ENCODE measurements around the gene RIC3. TPM values are rescaled to one million over a fixed set of nuclear protein-coding genes. Genes with fewer than 3 reads are reported as not detected.

RIC3 gene
- total RNA-seq, 4 donors from 2014 or later, result 7.9 to 28.4 (median 18.5) TPM

DNA sequence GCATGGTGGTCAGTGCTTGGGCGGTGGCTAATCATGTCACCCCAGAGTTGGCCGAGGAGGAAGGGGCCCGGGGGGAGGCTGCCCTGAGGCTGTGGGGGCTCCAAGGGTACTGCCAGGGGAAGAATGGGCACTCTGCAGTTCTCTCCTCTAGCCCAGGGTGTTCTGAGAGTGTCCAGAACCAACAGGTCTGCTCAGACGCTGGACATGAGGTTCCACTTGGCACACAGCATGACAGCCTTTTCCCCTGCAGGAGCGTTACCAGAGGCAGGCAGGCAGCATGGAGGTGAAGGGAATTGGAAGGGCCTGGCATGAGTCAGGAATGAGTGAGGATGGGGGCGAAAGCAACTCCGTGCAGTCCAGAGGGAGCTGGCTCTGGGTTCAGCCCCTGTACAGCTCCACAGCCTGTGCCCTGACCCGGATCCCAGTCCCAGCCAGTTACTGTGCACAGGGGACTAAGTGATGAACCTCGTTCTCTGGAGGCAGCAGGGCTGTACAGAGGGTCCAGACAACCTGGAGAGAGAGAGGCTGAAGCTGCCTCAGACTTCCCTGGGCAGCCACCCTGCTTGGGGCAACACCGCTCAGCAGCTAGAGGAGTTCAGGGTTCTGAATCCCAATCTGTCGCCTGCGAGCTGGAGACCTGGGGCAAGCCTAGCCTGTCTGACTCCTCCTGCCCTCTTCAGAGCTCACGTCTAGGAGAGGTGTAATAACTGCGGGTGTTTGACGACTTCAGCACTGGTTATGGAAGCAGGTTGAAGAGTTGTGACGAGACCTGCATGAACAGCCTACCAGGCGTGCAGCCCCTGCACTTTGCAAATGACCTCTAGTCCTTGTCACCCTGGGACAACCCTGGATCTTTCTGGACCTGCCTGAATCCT is 102.6 kb downstream of the RIC3 start:
- DNase-seq, result peak in 1 of 2 donors; percentile 19
- intact Hi-C loops (cut with DNase I; ENCODE audit: low total_unique reads), result no loop called here
- no peak for TF ChIP-seq POLR2A (IDR thresholded peaks at IDR 0.05)
- TF ChIP-seq, protein P1, sequence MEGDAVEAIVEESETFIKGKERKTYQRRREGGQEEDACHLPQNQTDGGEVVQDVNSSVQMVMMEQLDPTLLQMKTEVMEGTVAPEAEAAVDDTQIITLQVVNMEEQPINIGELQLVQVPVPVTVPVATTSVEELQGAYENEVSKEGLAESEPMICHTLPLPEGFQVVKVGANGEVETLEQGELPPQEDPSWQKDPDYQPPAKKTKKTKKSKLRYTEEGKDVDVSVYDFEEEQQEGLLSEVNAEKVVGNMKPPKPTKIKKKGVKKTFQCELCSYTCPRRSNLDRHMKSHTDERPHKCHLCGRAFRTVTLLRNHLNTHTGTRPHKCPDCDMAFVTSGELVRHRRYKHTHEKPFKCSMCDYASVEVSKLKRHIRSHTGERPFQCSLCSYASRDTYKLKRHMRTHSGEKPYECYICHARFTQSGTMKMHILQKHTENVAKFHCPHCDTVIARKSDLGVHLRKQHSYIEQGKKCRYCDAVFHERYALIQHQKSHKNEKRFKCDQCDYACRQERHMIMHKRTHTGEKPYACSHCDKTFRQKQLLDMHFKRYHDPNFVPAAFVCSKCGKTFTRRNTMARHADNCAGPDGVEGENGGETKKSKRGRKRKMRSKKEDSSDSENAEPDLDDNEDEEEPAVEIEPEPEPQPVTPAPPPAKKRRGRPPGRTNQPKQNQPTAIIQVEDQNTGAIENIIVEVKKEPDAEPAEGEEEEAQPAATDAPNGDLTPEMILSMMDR (IDR thresholded peaks at IDR 0.05), result no peak
- Histone ChIP-seq H3K27ac (peak overlapping the region; percentile 81 to 84), H3K4me1 (peaks cover 0 to 19% of the 10 kb centered on the region in 2 donors), H3K4me3 (no peak overlapping the region), H3K36me3 (no peaks in the 10 kb centered on the region), H3K27me3 (no peaks in the 10 kb centered on the region), H3K9me3 (no peaks in the 10 kb centered on the region)

DNA sequence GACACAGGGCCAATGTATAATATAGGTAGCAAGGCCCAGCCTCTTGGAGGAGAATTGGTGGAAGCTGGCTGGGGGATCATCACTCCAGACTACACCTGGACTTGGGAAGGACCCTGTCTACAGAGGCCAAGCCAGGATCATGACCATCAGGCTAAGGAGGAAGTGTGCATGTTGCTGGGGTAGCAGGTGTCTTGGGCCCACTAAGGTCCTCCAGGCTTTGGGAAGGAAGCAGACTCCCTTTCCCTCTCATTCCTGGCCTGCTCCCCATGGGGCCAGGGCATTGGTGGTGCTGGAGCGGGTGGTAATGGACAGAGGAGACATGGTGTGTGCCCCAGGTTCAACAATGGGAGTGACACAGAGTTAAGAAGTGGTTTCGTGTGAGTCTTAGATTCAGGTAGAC is 103.8 kb downstream of the RIC3 start:
- Histone ChIP-seq H3K27me3 (no peaks in the 10 kb centered on the region), H3K4me1 (peaks cover 4 to 28% of the 10 kb centered on the region in 2 donors), H3K36me3 (no peaks in the 10 kb centered on the region), H3K4me3 (no peak overlapping the region), H3K27ac (peak overlapping the region in 1 of 2 donors; percentile 92), H3K9me3 (no peaks in the 10 kb centered on the region)
- no peak for DNase-seq
- no peak for TF ChIP-seq POLR2A (IDR thresholded peaks at IDR 0.05)
- TF ChIP-seq, protein P1 (IDR thresholded peaks at IDR 0.05), result no peak
- intact Hi-C loops (cut with DNase I; ENCODE audit: low total_unique reads), result no loop called here

DNA sequence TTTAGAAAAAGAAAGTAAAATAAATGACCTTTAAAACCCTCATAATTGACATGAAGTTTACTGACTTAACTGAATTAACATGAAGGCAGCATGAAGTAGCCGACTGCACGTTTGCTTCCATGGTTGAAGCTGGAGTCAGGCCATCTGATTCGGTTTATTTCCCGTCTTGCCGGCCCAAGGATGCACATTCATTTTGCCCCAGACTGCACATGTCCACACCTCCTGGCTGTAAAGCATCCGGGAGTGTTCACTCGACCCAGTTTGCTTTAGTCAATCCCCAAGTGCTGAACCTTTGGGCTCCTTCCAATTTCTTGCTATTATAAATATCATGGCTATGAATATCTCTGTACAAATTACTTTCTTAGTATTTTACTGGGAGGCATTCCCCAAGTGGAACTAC is 105.5 kb downstream of the RIC3 start:
- Histone ChIP-seq H3K27me3 (no peaks in the 10 kb centered on the region), H3K9me3 (no peaks in the 10 kb centered on the region), H3K27ac (peak overlapping the region; percentile 72 to 92), H3K4me3 (no peak overlapping the region), H3K36me3 (no peaks in the 10 kb centered on the region), H3K4me1 (peaks cover 17 to 31% of the 10 kb centered on the region in 2 donors)
- DNase-seq, result peak; percentile 59 to 64
- intact Hi-C loops (cut with DNase I; ENCODE audit: low total_unique reads), result no loop called here
- no peak for TF ChIP-seq POLR2A (IDR thresholded peaks at IDR 0.05)
- TF ChIP-seq, protein P1 (IDR thresholded peaks at IDR 0.05), result no peak

DNA sequence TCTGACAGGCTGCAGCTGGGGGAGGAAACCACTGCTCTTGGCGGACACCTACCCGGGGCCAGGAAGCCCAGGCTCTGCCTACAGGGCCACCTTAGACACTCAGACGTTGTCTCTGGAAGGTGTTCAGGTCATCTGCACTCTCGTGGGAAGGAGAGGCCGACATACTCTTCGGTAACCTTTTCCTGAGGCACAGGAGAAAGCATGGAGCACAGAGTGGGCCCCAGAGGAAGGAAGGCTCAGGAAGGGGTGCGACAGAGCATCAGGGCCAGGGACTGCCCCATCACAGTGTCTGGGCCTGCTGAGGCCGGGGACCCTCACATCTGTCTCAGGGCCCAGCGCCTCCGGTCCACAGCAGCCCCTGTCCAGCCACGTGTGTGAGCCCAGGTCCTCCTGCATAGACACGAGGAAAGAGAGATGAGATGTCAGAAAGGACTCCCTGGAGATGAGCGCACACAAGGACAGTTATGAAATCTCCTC is 106.0 kb downstream of the RIC3 start:
- Histone ChIP-seq H3K9me3 (no peaks in the 10 kb centered on the region), H3K27me3 (no peaks in the 10 kb centered on the region), H3K36me3 (no peaks in the 10 kb centered on the region), H3K4me3 (no peak overlapping the region), H3K4me1 (peaks cover 22 to 31% of the 10 kb centered on the region in 2 donors), H3K27ac (peak overlapping the region; percentile 72 to 92)
- TF ChIP-seq, protein P1 (IDR thresholded peaks at IDR 0.05), result no peak
- TF ChIP-seq POLR2A (IDR thresholded peaks at IDR 0.05), result no peak
- intact Hi-C loops (cut with DNase I; ENCODE audit: low total_unique reads), result no loop called here
- DNase-seq, result peak in 1 of 2 donors; percentile 29

Measured in uterus (tissue), 4 donors.